ENCODE results near the gene HCFC1.

Gene HCFC1

GRCh38 chrX:153971450-153972367 is at the start of gene HCFC1:
TSS of gene HCFC1 (minus strand) at chrX:153971818. CDS start at chrX:153970840, 978 bp downstream.
- Mint-ChIP-seq H3K4me3 (peak within 1 kb of the TSS; percentile 100), H3K27me3 (no peaks in the 10 kb centered on the region), H3K36me3 (peaks cover 6% of the 10 kb centered on the region), H3K27ac (peak within 1 kb of the TSS; percentile 100), H3K4me1 (peaks cover 34% of the 10 kb centered on the region), H3K9me3 (no peaks in the 10 kb centered on the region)

GRCh38 chrX:154021131-154021611 is 49.6 kb upstream of the HCFC1 start:
- no peak overlapping the region for H3K4me3 Mint-ChIP-seq

GRCh38 chrX:154020536-154021115 is 49.0 kb upstream of the HCFC1 start:
- peak overlapping the region; percentile 95 for H3K27ac Mint-ChIP-seq
- no peaks in the 10 kb centered on the region for H3K9me3 Mint-ChIP-seq
- H3K4me3 Mint-ChIP-seq, result peak overlapping the region; percentile 90
- no peaks in the 10 kb centered on the region for H3K27me3 Mint-ChIP-seq
- H3K4me1 Mint-ChIP-seq, result peaks cover 12% of the 10 kb centered on the region
- no peaks in the 10 kb centered on the region for H3K36me3 Mint-ChIP-seq

More at GRCh38 chrX:154021131-154021611, 49.6 kb upstream of the HCFC1 start:
- H3K4me1 Mint-ChIP-seq, result peaks cover 8% of the 10 kb centered on the region
- H3K27ac Mint-ChIP-seq, result no peak overlapping the region
- no peaks in the 10 kb centered on the region for H3K36me3 Mint-ChIP-seq
- no peaks in the 10 kb centered on the region for H3K9me3 Mint-ChIP-seq
- H3K27me3 Mint-ChIP-seq, result no peaks in the 10 kb centered on the region

- Mint-ChIP-seq H3K27me3 (no peaks in the 10 kb centered on the region), H3K4me1 (peaks cover 12% of the 10 kb centered on the region), H3K9me3 (no peaks in the 10 kb centered on the region), H3K27ac (peak within 1 kb of the TSS; percentile 95), H3K36me3 (no peaks in the 10 kb centered on the region), H3K4me3 (peak within 1 kb of the TSS; percentile 90)
Observed at GRCh38 chrX:154019633-154020528, 48.3 kb upstream of the HCFC1 start, which contains the start of gene IRAK1. TSS of gene IRAK1 (minus strand) at chrX:154019902. CDS start at chrX:154019812, 90 bp downstream.

- H3K4me3 Mint-ChIP-seq, result peak overlapping the region; percentile 90
- H3K9me3 Mint-ChIP-seq, result no peaks in the 10 kb centered on the region
- no peaks in the 10 kb centered on the region for H3K36me3 Mint-ChIP-seq
- H3K27me3 Mint-ChIP-seq, result no peaks in the 10 kb centered on the region
- peaks cover 12% of the 10 kb centered on the region for H3K4me1 Mint-ChIP-seq
- H3K27ac Mint-ChIP-seq, result peak overlapping the region; percentile 89
Observed at GRCh38 chrX:154019061-154019621, 47.5 kb upstream of the HCFC1 start.

GRCh38 chrX:154018518-154019060 is 47.0 kb upstream of the HCFC1 start:
- no peaks in the 10 kb centered on the region for H3K9me3 Mint-ChIP-seq
- H3K4me3 Mint-ChIP-seq, result peak overlapping the region; percentile 90
- H3K36me3 Mint-ChIP-seq, result no peaks in the 10 kb centered on the region
- peak overlapping the region; percentile 89 for H3K27ac Mint-ChIP-seq
- no peaks in the 10 kb centered on the region for H3K27me3 Mint-ChIP-seq
- H3K4me1 Mint-ChIP-seq, result peaks cover 12% of the 10 kb centered on the region

GRCh38 chrX:154017766-154018517 is 46.3 kb upstream of the HCFC1 start:
- Mint-ChIP-seq H3K9me3 (no peaks in the 10 kb centered on the region), H3K4me1 (peaks cover 8% of the 10 kb centered on the region), H3K36me3 (no peaks in the 10 kb centered on the region), H3K27ac (no peak overlapping the region), H3K4me3 (peak overlapping the region; percentile 90), H3K27me3 (no peaks in the 10 kb centered on the region)

- no peaks in the 10 kb centered on the region for H3K27me3 Mint-ChIP-seq
- H3K36me3 Mint-ChIP-seq, result no peaks in the 10 kb centered on the region
- H3K27ac Mint-ChIP-seq, result no peak overlapping the region
- H3K9me3 Mint-ChIP-seq, result no peaks in the 10 kb centered on the region
- no peak overlapping the region for H3K4me3 Mint-ChIP-seq
- H3K4me1 Mint-ChIP-seq, result peaks cover 8% of the 10 kb centered on the region
Observed at GRCh38 chrX:154016366-154017076, 44.9 kb upstream of the HCFC1 start.

- Mint-ChIP-seq H3K9me3 (no peaks in the 10 kb centered on the region), H3K36me3 (no peaks in the 10 kb centered on the region), H3K4me1 (peaks cover 4% of the 10 kb centered on the region), H3K27me3 (no peaks in the 10 kb centered on the region), H3K4me3 (peak overlapping the region; percentile 61), H3K27ac (peak overlapping the region; percentile 51)
Observed at GRCh38 chrX:154015581-154016264, 44.1 kb upstream of the HCFC1 start.

GRCh38 chrX:154014429-154015380 is 43.1 kb upstream of the HCFC1 start:
- Mint-ChIP-seq H3K4me1 (peaks cover 4% of the 10 kb centered on the region), H3K36me3 (no peaks in the 10 kb centered on the region), H3K27me3 (no peaks in the 10 kb centered on the region), H3K9me3 (no peaks in the 10 kb centered on the region), H3K4me3 (no peak overlapping the region), H3K27ac (no peak overlapping the region)

- no peaks in the 10 kb centered on the region for H3K9me3 Mint-ChIP-seq
- no peak overlapping the region for H3K27ac Mint-ChIP-seq
- no peaks in the 10 kb centered on the region for H3K27me3 Mint-ChIP-seq
- H3K36me3 Mint-ChIP-seq, result no peaks in the 10 kb centered on the region
- no peak overlapping the region for H3K4me3 Mint-ChIP-seq
- H3K4me1 Mint-ChIP-seq, result peaks cover 4% of the 10 kb centered on the region
Observed at GRCh38 chrX:154013614-154014360, 42.2 kb upstream of the HCFC1 start.

- no peak overlapping the region for H3K27ac Mint-ChIP-seq
- peaks cover 2% of the 10 kb centered on the region for H3K36me3 Mint-ChIP-seq
Observed at GRCh38 chrX:154013001-154013421, 41.4 kb upstream of the HCFC1 start.

More at GRCh38 chrX:154013001-154013421, 41.4 kb upstream of the HCFC1 start:
- peaks cover 4% of the 10 kb centered on the region for H3K4me1 Mint-ChIP-seq
- no peak overlapping the region for H3K4me3 Mint-ChIP-seq
- H3K27me3 Mint-ChIP-seq, result no peaks in the 10 kb centered on the region
- H3K9me3 Mint-ChIP-seq, result no peaks in the 10 kb centered on the region

All from activated naive CD4-positive, alpha-beta T cell treated with anti-CD3 and anti-CD28 coated beads, Interleukin-2, amount 50 U/mL, for 24 hours (primary cell).